ENCODE results near the gene ZNF784.
A peak's percentile ranks its signal among the peaks of the same experiment; 100 is the strongest.
"Not testable (repeated sequence)": the region's sequence is repeated elsewhere in the genome, so short reads cannot be mapped to it uniquely, and the experiment has no call there.

The ZNF784 gene

GRCh38 chr19:55602104-55603001 lies 22.0 kb downstream of the ZNF784 start:
- no peak for DNase-seq

DNA sequence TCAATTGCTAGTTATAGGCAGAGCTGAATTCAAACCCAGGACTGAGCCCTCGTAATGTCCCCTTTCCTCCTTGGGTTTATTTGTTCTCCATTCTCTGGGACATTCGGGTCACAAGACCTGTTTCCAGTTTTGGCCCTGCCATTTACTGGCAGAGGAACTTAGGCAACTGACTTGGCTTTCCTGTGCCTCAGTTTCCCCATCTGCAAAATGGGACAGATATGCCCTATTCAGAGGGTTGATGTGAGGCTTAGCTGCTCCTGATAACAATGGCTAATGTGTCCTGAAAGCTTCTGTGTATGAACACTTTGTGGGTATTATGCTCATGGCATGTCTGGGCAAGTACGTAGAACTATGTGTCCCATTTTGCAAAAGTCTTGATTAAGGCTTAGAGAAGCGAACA lies 23.3 kb downstream of the ZNF784 start:
- no peak for DNase-seq

- DNase-seq = no peak
Observed at GRCh38 chr19:55600662-55601028, 23.7 kb downstream of the ZNF784 start.

DNA sequence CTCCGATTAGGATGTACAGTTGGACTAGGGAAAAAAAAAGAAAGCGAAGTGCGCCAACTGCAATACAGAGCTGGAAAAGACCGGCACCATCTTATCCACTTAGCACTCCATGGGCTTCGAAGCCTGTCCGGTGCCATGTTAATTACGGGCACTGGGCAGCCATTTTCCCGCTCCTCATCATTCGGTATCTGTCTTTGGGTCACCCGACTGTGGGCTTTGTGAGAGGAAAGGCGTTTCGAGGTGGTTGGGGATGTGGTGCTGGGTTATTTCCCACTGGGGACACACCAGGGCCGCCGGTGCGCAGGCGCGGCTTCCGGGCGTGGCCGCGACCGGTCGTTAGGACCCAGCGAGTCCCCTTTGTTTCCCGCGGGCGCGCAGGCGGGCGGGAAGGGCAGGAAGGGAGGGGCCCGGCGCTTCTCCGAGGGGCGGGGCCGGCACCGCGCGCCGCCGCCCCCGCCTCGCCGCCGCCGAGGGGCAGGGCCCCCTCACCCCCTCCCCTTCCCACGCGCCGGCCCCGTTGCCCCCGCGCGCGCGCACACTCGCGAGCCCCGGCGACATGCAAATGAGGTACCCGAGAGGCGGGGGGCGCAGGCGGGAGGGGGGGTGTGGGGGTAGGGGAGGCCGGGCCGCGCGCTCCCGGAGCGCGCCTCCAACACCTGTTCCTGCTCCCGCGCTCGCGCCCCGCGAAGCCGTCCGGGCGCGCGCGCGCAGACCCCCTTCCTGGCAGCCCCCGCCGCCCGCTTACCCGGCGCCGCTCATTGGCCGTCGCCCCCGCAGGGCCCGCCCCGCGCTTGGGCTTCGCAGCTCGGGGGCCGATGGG lies 24.3 kb downstream of the ZNF784 start, which contains the start of gene ZNF524:
Gene ZNF524 (plus strand): TSS at position 447 of the 820 bp plus-strand sequence. CDS start 1,825 bp downstream, outside the sequence.
- peak; percentile 100 for DNase-seq

DNA sequence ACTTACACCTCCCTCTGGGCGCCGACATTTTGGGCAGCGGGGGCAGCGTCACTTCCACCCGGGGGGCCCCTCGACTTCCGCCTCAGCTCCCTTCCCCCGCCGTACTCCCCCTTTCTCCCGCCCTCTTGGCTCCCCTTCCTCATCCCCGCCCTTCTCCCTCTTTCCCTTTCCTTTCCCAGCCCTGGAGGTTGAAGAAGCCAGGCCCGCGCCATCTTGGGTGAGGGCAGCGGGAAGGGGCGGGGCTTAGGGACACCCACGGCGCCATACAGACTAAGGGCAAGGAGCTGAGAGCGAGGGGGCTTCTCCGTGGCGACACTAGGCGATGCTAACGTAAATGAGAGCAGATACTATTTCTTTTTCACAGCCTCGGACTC lies 24.9 kb downstream of the ZNF784 start, which contains the start of gene FIZ1:
Gene FIZ1 (minus strand): TSS at position 50 of the 374 bp plus-strand sequence. CDS start 1,652 bp downstream, outside the sequence.
- peak; percentile 100 for DNase-seq

GRCh38 chr19:55598719-55599467 lies 25.5 kb downstream of the ZNF784 start:
- DNase-seq = peak; percentile 99

- DNase-seq = no peak
Observed at GRCh38 chr19:55598034-55598433, 26.3 kb downstream of the ZNF784 start.

DNA sequence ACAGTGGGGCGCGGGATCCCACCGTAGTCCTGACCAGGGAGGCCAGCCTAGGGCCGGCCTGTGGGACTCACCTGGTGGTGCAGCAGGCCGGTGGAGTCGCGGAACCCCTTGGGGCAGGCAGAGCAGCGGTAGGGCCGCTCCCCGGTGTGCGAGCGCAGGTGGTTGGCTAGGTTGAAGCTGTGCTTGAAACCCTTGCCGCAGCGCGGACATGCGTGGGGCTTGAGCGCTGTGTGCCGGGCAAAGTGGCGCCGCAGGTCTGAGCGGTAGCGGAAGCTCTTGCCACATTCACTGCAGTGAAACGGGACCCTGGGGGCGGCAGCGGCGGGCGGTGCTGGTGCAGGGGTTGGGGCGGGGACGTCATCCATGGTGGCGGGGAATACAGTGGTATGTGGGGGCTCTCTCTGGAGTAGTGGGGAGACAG lies 26.9 kb downstream of the ZNF784 start:
- DNase-seq = no peak

DNA sequence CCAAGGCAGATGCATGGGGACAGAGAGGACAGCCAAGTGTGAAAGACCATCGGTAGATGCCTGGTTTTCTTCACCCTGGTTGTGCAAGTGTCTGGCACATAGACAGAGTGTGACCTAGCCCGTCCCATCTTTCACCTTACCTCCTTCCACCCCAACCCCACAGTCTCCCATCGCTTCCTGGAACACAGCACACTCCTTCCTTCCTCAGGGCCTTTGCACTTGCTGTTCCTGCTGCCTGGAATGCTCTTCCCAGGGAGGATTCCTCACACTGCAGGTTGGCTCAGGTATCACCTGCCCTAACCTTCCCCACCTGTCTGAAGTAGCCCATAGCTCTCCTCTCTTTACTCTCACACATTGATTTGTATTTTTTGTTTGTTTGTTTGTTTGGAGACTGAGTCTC lies 28.1 kb downstream of the ZNF784 start:
- no peak for DNase-seq

DNA sequence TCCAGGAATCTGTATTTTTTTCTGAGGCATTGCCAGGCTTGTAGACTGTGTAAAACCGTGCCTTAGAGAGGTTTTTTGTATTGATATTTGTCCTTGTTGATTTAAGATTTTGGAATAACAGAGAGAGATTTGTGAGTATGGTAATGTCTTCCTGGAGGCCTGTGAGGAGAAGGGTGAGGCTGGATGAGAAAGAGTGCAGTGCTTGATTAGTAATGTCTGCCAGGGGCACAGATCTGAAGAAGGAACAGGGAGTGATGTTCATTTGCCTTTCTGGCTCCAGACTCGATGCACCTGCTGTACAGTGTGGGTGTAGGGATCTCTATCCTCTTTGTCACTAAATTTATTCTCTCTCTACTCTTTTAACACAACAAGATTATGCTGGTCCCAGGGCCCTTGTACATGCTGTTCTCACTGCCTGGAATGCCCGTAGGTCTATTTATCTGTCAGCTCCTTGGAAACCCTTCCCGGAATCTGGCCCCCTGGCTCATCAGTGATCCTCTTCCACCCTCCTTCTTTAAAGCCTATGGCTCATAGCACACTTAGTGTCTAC lies 29.3 kb downstream of the ZNF784 start:
- no peak for DNase-seq

DNA sequence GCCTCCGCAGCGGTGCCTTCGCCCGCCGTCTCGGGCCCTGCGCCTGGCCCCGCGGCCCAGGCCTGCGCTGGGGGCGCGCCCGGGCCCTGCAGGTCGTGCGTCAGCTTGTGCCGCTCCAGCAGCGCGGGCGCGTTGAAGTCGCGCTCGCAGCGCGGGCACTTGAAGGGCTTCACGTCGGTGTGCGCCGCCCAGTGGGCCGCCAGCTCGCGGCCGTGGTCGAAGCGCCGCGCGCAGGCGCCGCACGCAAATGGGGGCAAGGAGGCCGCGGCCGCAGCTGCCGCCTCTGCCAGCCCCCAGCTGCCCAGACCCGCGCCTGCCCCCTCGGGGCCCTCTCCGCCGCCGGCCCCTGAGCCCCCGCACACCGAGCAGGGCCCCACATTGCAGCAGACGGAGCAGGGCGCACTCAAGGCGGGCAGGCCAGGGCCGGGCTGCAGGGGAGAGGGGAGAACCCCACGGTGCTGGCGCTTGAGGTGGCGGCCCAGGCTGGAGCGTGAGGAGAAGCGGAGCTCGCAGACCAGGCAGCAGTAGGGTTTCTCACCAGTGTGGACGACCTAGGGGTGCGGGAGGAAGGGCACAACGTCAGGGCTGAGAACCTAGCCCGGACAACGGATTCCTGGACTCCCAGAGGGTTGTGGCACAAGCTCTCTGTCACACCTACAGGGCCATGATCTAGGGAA lies 31.1 kb downstream of the ZNF784 start:
- no peak for DNase-seq

- no peak for DNase-seq
Observed at GRCh38 chr19:55592391-55593090, 31.8 kb downstream of the ZNF784 start.

DNA sequence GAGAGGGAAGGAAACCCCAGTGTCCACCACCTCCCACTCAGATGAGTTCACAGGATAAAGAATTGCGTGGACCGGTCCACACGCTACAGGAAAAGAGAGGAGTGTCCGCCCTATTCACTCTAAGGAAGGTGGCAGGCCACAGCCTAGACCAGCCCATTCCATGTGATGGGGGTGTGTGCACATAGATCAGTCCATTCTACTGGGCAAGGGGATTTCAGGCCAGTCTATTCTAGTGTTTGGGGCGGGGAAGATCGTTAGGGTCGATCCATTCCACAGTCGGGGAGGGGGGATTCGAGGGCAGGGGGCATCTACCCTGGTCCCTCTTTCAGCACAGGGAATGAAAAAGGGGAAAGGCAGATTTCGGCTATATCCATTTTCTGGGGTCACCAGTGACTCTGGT lies 32.8 kb downstream of the ZNF784 start:
- DNase-seq = no peak

GRCh38 chr19:55590617-55591016 lies 33.7 kb downstream of the ZNF784 start:
- no peak for DNase-seq

- no peak for DNase-seq
Observed at GRCh38 chr19:55590109-55590508, 34.3 kb downstream of the ZNF784 start.

GRCh38 chr19:55588738-55589137 lies 35.6 kb downstream of the ZNF784 start:
- DNase-seq = no peak

GRCh38 chr19:55586976-55587668 lies 37.2 kb downstream of the ZNF784 start:
- DNase-seq = peak; percentile 90

GRCh38 chr19:55585658-55586339 lies 38.6 kb downstream of the ZNF784 start:
- DNase-seq = peak; percentile 70

- DNase-seq = no peak
Observed at GRCh38 chr19:55584871-55585270, 39.5 kb downstream of the ZNF784 start.

GRCh38 chr19:55583897-55584296 lies 40.5 kb downstream of the ZNF784 start:
- not testable (repeated sequence) for DNase-seq

Data from retina (tissue), 1 donor.